HL-60 (cell line): ENCODE measurements around the gene ANKS1B.

Experiments
- GABPA ChIP-seq: IDR thresholded peaks from 2 replicates; pipeline ENCODE4 v1.6.1; 2012; ENCODE audit warnings: low read depth
- POLR2AphosphoS5 ChIP-seq: IDR thresholded peaks from 2 replicates; pipeline ENCODE4 v1.6.1; 2012; ENCODE audit warnings: low read depth
- SPI1 ChIP-seq: IDR thresholded peaks from 2 replicates; pipeline ENCODE4 v1.6.1; 2012; ENCODE audit warnings: low read depth, mild to moderate bottlenecking, borderline replicate concordance
- TF ChIP-seq, protein P1 (sequence below): IDR thresholded peaks from one replicate; pipeline ENCODE4 v1.5.1; 2011; ENCODE audit warnings: low read length, control low read depth, inconsistent platforms; ENCODE audit not compliant: insufficient read depth
- TF ChIP-seq, protein P2 (sequence below): IDR thresholded peaks from 2 replicates; pipeline ENCODE4 v1.6.1; 2012; ENCODE audit warnings: low read depth; ENCODE audit not compliant: insufficient replicate concordance

DNA sequence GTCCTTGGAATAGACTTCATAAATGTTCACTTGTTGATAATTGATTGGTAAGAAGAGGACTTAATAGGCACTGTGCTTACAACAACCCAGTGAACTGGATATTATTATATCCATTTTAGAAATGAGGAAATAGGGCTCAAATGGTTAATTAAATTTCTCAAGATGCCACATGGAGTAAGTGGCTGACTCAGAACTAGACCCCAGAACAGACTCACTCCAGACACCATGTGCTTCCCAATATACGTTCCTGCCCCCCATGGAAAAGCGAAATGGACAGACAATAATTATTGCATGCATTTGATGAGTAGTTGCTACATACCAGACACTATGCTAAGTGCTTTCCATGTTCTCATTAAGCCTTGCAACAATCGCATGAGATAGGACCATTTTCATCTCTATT is 895 bp upstream of the ANKS1B start:
- TF ChIP-seq, protein P1, sequence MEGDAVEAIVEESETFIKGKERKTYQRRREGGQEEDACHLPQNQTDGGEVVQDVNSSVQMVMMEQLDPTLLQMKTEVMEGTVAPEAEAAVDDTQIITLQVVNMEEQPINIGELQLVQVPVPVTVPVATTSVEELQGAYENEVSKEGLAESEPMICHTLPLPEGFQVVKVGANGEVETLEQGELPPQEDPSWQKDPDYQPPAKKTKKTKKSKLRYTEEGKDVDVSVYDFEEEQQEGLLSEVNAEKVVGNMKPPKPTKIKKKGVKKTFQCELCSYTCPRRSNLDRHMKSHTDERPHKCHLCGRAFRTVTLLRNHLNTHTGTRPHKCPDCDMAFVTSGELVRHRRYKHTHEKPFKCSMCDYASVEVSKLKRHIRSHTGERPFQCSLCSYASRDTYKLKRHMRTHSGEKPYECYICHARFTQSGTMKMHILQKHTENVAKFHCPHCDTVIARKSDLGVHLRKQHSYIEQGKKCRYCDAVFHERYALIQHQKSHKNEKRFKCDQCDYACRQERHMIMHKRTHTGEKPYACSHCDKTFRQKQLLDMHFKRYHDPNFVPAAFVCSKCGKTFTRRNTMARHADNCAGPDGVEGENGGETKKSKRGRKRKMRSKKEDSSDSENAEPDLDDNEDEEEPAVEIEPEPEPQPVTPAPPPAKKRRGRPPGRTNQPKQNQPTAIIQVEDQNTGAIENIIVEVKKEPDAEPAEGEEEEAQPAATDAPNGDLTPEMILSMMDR, result no peak
- TF ChIP-seq GABPA (no peak), SPI1 (no peak), POLR2AphosphoS5 (no peak)
- TF ChIP-seq, protein P2, sequence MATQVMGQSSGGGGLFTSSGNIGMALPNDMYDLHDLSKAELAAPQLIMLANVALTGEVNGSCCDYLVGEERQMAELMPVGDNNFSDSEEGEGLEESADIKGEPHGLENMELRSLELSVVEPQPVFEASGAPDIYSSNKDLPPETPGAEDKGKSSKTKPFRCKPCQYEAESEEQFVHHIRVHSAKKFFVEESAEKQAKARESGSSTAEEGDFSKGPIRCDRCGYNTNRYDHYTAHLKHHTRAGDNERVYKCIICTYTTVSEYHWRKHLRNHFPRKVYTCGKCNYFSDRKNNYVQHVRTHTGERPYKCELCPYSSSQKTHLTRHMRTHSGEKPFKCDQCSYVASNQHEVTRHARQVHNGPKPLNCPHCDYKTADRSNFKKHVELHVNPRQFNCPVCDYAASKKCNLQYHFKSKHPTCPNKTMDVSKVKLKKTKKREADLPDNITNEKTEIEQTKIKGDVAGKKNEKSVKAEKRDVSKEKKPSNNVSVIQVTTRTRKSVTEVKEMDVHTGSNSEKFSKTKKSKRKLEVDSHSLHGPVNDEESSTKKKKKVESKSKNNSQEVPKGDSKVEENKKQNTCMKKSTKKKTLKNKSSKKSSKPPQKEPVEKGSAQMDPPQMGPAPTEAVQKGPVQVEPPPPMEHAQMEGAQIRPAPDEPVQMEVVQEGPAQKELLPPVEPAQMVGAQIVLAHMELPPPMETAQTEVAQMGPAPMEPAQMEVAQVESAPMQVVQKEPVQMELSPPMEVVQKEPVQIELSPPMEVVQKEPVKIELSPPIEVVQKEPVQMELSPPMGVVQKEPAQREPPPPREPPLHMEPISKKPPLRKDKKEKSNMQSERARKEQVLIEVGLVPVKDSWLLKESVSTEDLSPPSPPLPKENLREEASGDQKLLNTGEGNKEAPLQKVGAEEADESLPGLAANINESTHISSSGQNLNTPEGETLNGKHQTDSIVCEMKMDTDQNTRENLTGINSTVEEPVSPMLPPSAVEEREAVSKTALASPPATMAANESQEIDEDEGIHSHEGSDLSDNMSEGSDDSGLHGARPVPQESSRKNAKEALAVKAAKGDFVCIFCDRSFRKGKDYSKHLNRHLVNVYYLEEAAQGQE, result no peak
